Liver (tissue), 3 donors: ENCODE measurements around the gene SMIM29.

Source experiments
- ATF3 ChIP-seq: IDR thresholded peaks from 2 replicates; pipeline ENCODE4 v1.6.1; 2016; ENCODE audit warnings: antibody characterized with exemption
- CTCF ChIP-seq: fragments of 150-350 bp; IDR thresholded peaks from 2 replicates; pipeline ENCODE4 v1.5.1; 2017; ENCODE audit warnings: improper control_type of control experiment, low read depth, low read length; ENCODE audit not compliant: missing input control
- EGR1 ChIP-seq, 2 donors: IDR thresholded peaks; 2 replicates each; pipeline ENCODE4 v1.6.1; 2016 to 2018; ENCODE audit warnings: antibody characterized with exemption in 2 of 2, low read depth in 2 of 2
- MAX ChIP-seq: IDR thresholded peaks from 2 replicates; pipeline ENCODE4 v1.6.1; 2016; ENCODE audit warnings: antibody characterized with exemption
- REST ChIP-seq: IDR thresholded peaks from 2 replicates; pipeline ENCODE4 v1.6.1; 2016; ENCODE audit warnings: antibody characterized with exemption, mild to moderate bottlenecking
- donor health status: healthy.
- donor health status: healthy.

GRCh38 chr6:34275128-34275804, 26.5 kb upstream of the SMIM29 start:
- TF ChIP-seq MAX (no peak), CTCF (no peak), REST (no peak), EGR1 (IDR thresholded peaks at IDR 0.05; ENCODE audit: low read depth in 2 of 2) (no peak), ATF3 (no peak)
